GM18858 (cell line): ENCODE measurements around the gene SPG7.
"Not testable (repeated sequence)": the region's sequence is repeated elsewhere in the genome, so short reads cannot be mapped to it uniquely, and the experiment has no call there.

Source experiments
- ATAC-seq: cut with Tn5 transposase; IDR thresholded peaks from one replicate; pipeline ENCODE4 v1.9.1; 2021; ENCODE audit not compliant: unreplicated experiment

Gene SPG7

GRCh38 chr16:89507834-89508590 lies at the start of gene SPG7:
SPG7 (plus strand) TSS chr16:89508403; CDS start chr16:89508418, 15 bp downstream.
- peak; percentile 48 for ATAC-seq

- no peak for ATAC-seq
Measured at GRCh38 chr16:89458551-89458950, 49.7 kb upstream of the SPG7 start.

DNA sequence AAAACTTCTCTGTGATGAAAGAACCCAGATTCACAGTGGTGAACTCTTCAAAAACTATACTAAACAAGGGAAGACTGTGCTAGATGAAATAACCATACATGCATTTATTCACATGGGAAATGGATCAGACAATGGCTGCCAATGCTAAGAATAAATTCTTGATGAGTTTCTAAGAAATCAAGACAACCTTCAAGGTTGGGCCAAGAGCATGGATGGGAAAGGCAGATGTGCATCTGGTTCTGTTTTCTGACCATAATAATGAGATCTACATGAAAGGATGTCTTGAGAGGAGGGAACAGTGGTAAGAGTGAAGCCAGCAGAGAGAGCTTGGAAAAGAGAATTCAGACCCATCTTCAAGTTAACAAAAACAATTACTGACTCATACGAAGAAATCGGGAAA lies 49.2 kb upstream of the SPG7 start:
- ATAC-seq, result no peak

DNA sequence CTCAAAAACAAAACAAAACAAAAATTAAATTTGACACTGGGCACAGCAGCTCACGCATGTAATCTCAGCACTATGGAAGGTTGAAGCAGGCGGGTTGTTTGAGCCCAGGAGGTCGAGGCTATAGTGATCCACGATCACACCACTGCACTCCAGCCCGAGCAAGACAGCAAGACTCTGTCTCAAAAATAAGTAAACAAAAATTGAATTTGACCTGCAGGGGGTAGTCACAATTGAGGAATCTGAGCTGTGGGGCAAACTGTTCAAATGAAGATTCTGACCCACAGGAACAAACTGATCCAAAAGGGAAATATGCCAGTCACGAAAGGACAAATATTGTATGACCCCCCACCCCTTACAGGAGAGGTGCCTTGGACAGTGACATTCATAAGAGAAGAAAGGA lies 47.6 kb upstream of the SPG7 start:
- no peak for ATAC-seq

GRCh38 chr16:89461890-89462289 lies 46.3 kb upstream of the SPG7 start:
- ATAC-seq, result not testable (repeated sequence)

DNA sequence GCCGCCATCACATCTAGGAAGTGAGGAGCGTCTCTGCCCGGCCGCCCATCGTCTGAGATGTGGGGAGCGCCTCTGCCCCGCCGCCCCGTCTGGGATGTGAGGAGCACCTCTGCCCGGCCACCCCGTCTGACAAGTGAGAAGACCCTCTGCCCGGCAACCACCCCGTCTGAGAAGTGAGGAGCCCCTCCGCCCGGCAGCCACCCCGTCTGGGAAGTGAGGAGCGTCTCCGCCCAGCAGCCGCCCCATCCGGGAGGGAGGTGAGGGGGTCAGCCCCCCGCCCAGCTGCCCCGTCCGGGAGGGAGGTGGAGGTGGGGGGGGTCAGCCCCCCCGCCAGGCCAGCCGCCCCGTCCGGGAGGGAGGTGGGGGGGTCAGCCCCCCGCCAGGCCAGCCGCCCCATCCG lies 45.6 kb upstream of the SPG7 start:
- not testable (repeated sequence) for ATAC-seq

DNA sequence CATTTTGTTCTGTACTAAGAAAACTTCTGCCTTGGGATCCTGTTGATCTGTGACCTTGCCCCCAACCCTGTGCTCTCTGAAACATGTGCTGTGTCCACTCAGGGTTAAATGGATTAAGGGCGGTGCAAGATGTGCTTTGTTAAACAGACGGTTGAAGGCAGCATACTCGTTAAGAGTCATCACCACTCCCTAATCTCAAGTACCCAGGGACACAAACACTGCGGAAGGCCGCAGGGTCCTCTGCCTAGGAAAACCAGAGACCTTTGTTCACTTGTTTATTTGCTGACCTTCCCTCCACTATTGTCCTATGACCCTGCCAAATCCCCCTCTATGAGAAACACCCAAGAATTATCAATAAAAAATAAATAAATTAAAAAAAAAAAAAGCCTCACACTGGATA lies 44.9 kb upstream of the SPG7 start:
- ATAC-seq, result not testable (repeated sequence)

GRCh38 chr16:89466920-89467319 lies 41.3 kb upstream of the SPG7 start:
- no peak for ATAC-seq

- ATAC-seq, result no peak
Measured at GRCh38 chr16:89467382-89467781, 40.8 kb upstream of the SPG7 start.

GRCh38 chr16:89472711-89473075 lies 35.5 kb upstream of the SPG7 start:
- no peak for ATAC-seq

GRCh38 chr16:89473136-89473712 lies 35.0 kb upstream of the SPG7 start:
- ATAC-seq, result no peak

GRCh38 chr16:89473791-89474414 lies 34.3 kb upstream of the SPG7 start:
- no peak for ATAC-seq

DNA sequence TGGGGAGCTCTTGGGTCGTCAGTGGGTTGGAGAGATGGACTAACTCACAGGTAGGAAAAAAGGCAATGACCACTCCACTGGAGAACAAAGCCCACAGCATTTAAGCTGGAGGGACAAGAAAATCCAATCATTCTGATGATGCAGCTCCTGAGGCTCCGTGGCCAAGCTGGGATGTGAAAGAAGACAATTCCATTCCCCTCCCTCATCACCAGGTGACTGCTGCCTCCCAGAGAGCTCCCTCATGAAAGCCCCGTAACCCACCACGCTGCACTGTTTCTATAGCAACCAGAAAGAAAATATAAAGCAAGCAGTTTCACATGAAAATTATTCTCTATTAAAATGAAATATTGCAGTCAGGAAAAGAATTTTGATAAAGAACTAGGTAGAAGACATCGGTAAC lies 33.1 kb upstream of the SPG7 start:
- ATAC-seq, result no peak

DNA sequence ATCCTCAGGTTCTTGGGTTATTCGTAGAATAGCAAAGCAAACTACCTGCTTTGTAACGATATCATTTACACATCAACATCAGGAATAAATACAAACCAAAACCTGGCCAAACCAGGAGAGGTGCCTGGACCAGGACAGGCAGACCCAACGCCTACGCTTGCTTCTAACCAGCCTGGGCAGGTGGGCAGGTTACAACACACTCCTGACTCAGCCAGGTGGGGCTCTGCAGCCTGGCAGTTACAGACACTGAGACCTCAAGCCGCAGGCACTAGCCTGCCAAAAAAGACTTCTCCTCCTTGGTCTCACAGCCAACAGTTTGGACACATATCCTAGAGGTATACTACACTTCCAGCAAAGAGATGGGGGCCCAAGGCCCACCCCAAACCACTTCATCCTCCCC lies 31.8 kb upstream of the SPG7 start:
- ATAC-seq, result peak; percentile 6

DNA sequence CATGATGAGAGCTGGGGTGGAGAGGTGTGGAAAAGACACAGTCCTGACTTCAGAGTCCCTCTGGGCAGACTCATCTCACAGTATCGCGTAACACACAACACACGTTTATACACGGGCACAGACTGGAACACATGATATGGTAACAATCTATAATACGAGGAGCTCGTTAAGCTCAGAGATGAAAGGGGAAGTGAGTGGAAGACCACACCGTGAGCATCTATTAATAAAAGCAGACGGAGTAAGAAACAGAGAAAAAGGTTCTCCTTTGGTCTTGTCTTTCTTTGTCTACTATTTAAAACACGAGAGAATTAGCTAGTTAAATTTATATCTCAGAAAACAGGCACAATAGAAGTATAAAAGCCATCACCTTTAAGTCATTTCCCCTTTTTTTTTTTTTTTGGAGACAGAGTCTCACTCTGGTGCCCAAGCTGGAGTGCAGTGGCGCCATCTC lies 31.4 kb upstream of the SPG7 start:
- peak; percentile 54 for ATAC-seq

GRCh38 chr16:89478576-89479221 lies 29.5 kb upstream of the SPG7 start:
- ATAC-seq, result no peak

- no peak for ATAC-seq
Measured at GRCh38 chr16:89481356-89481955, 26.7 kb upstream of the SPG7 start.

- ATAC-seq, result no peak
Measured at GRCh38 chr16:89482150-89482816, 25.9 kb upstream of the SPG7 start.

- no peak for ATAC-seq
Measured at GRCh38 chr16:89482817-89483205, 25.4 kb upstream of the SPG7 start.

DNA sequence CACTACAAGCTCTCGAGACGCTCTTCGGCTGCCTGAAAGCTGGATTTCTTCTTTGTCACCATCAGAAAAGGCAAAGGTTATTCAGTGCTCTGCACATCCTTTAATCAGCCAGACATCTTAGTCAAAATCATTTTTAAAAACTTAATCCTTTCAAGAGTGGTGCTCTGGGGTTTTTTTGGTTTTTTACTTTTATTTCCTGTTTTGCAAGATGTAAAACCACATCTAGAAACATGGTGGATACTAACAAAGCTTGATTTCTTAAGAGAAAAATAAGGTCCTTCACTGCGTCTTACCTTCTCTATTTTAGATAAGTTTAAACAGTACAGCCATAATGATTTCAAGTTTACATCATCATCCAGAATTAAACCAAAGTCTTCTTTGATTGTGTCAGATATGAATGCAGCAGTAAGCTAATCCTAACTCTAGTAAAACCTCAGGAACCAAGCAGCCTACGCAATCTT lies 24.1 kb upstream of the SPG7 start:
- no peak for ATAC-seq
